Lower leg skin (tissue), 4 donors: ENCODE results near the gene PLPP7. TPM values are rescaled to one million over a fixed set of nuclear protein-coding genes. Genes with fewer than 3 reads are reported as not detected.

Experiments
- DNase-seq, 2 donors: peaks; one replicate each; pipeline ENCODE4 v3.0.0-alpha.2; 2019; ENCODE audit warnings: low spot score in 2 of 2
- H3K4me3 ChIP-seq: fragments of 200-600 bp; sonication (generic); 2 replicates; pipeline ENCODE4 v1.5.1; 2017; ENCODE audit warnings: mild to moderate bottlenecking, low read depth; ENCODE audit not compliant: poor library complexity, severe bottlenecking
- CTCF ChIP-seq, 3 donors: fragments of 450-650 bp; IDR thresholded peaks; one replicate each; pipeline ENCODE4 v1.5.1; 2016; ENCODE audit warnings: antibody characterized with exemption in 3 of 3, mild to moderate bottlenecking in 3 of 3, moderate library complexity in 2 of 3
- POLR2A ChIP-seq, 2 donors: fragments of 450-650 bp; IDR thresholded peaks; one replicate each; pipeline ENCODE4 v1.6.1; 2016 to 2017; ENCODE audit warnings: antibody characterized with exemption in 2 of 2, mild to moderate bottlenecking in 1 of 2, moderate library complexity in 1 of 2
- WGBS, 2 donors: methylation state at CpG; one replicate each; pipeline ENCODE4 v1.1.5; 2018; 5-methylcytosine and 5-hydroxymethylcytosine counted together
- intact Hi-C: fragments of 100-400 bp; cut with DNase I; formaldehyde crosslinking; loops from one replicate; pipeline ENCODE4 v1.15.0; 2023; ENCODE audit warnings: low total_unique reads
- total RNA-seq, 4 donors: library from RNA; depleted of rRNA; stranded (reverse); fragments of >200 nt; gene quantifications; one replicate each; pipeline ENCODE4 v1.1.0, GENCODE V29; 2016

PLPP7 gene
- total RNA-seq, 4 donors from 2014 or later: 0.27 to 2.6 (median 1.1) TPM; not detected in 1

GRCh38 chr9:131254626-131255025 is 34.9 kb upstream of the PLPP7 start:
- no peak overlapping the region for H3K4me3 ChIP-seq
- DNase-seq: no peak
- intact Hi-C loops: no loop called here
- 85 to 90% methylated on average over 14 of the region's 14 CpGs for WGBS, 2 donors
- no peak for TF ChIP-seq POLR2A (IDR thresholded peaks at IDR 0.05)
- TF ChIP-seq CTCF (IDR thresholded peaks at IDR 0.05): no peak

GRCh38 chr9:131255676-131256197 is 33.8 kb upstream of the PLPP7 start:
- TF ChIP-seq CTCF (IDR thresholded peaks at IDR 0.05) (no peak), POLR2A (IDR thresholded peaks at IDR 0.05) (no peak)
- DNase-seq: no peak
- intact Hi-C loops: no loop called here
- 63 to 68% methylated on average over 8 of the region's 8 CpGs for WGBS, 2 donors
- no peak overlapping the region for H3K4me3 ChIP-seq

- no peak for TF ChIP-seq CTCF (IDR thresholded peaks at IDR 0.05)
- no peak for TF ChIP-seq POLR2A (IDR thresholded peaks at IDR 0.05)
- WGBS, 2 donors: 89 to 94% methylated on average over 15 of the region's 15 CpGs
- H3K4me3 ChIP-seq: no peak overlapping the region
- intact Hi-C loops: no loop called here
- no peak for DNase-seq
Measured at GRCh38 chr9:131257266-131258025, 32.1 kb upstream of the PLPP7 start.

- no peak overlapping the region for H3K4me3 ChIP-seq
- no peak for DNase-seq
- TF ChIP-seq CTCF (IDR thresholded peaks at IDR 0.05): no peak
- TF ChIP-seq POLR2A (IDR thresholded peaks at IDR 0.05): no peak
- intact Hi-C loops: no loop called here
- 67 to 69% methylated on average over 15 of the region's 15 CpGs for WGBS, 2 donors
Measured at GRCh38 chr9:131258186-131258585, 31.3 kb upstream of the PLPP7 start.

- H3K4me3 ChIP-seq: no peak overlapping the region
- no peak for TF ChIP-seq CTCF (IDR thresholded peaks at IDR 0.05)
- TF ChIP-seq POLR2A (IDR thresholded peaks at IDR 0.05): no peak
- WGBS, 2 donors: 81 to 83% methylated on average over 25 of the region's 25 CpGs
- intact Hi-C loops: no loop called here
- no peak for DNase-seq
Measured at GRCh38 chr9:131258698-131259431, 30.7 kb upstream of the PLPP7 start.
